ENCODE data around the gene CFAP99. TPM values are rescaled to one million over a fixed set of nuclear protein-coding genes. Genes with fewer than 3 reads are reported as not detected.

The CFAP99 gene
- total RNA-seq, 2 experiments from 2014 or later = 0.05 TPM; not detected in 1

- Mint-ChIP-seq H3K27me3 (no peaks in the 10 kb centered on the region), H3K27ac (no peak overlapping the region), H3K36me3 (ENCODE audit: low read depth) (no peaks in the 10 kb centered on the region), H3K4me1 (peaks cover 2% of the 10 kb centered on the region), H3K9me3 (ENCODE audit: low read depth) (no peaks in the 10 kb centered on the region), H3K4me3 (no peak overlapping the region)
- ATAC-seq = no peak
- no peak for DNase-seq
- ChIA-PET POLR2A (no interaction called here), CTCF (interaction anchor here (1.5 to 2.5 kb wide), 6 partner anchors 11 to 205 kb away, joined by 3 to 7 read pairs (median 4); no protein-coding TSS in a partner anchor)
- intact Hi-C loops (cut with DNase I, micrococcal nuclease) = no loop called here
These were observed 24.4 kb downstream of the CFAP99 start for GRCh38 chr4:2443061-2443730.

- DNase-seq (no peak), ATAC-seq (no peak)
- Mint-ChIP-seq H3K9me3 (ENCODE audit: low read depth) (no peaks in the 10 kb centered on the region), H3K4me3 (no peak overlapping the region), H3K4me1 (peaks cover 2% of the 10 kb centered on the region), H3K36me3 (ENCODE audit: low read depth) (no peaks in the 10 kb centered on the region), H3K27ac (no peak overlapping the region), H3K27me3 (no peaks in the 10 kb centered on the region)
- intact Hi-C loops (cut with DNase I, micrococcal nuclease) = no loop called here
- ChIA-PET CTCF (interaction anchor here (1.1 to 1.7 kb wide), 3 partner anchors 21 to 224 kb away, joined by 3 to 7 read pairs (median 3); no protein-coding TSS in a partner anchor), POLR2A (interaction anchor here (0.6 kb wide), 1 partner anchor 870 kb away, joined by 5 read pairs; no protein-coding TSS in a partner anchor)
These were observed 25.4 kb downstream of the CFAP99 start for GRCh38 chr4:2443956-2444740.

- Mint-ChIP-seq H3K4me1 (peaks cover 2% of the 10 kb centered on the region), H3K36me3 (ENCODE audit: low read depth) (no peaks in the 10 kb centered on the region), H3K4me3 (no peak overlapping the region), H3K9me3 (ENCODE audit: low read depth) (no peaks in the 10 kb centered on the region), H3K27me3 (no peaks in the 10 kb centered on the region), H3K27ac (no peak overlapping the region)
- ATAC-seq (no peak), DNase-seq (no peak)
- ChIA-PET POLR2A (no interaction called here), CTCF (interaction anchor here (1.1 to 1.2 kb wide), 2 partner anchors 35 to 225 kb away, joined by 3 read pairs; no protein-coding TSS in a partner anchor)
- intact Hi-C loops (cut with DNase I, micrococcal nuclease) = no loop called here
These were observed 26.4 kb downstream of the CFAP99 start for GRCh38 chr4:2445130-2445529.

- no peak overlapping the region for H3K27ac Mint-ChIP-seq
- peaks cover 2% of the 10 kb centered on the region for H3K4me1 Mint-ChIP-seq
- H3K36me3 Mint-ChIP-seq (ENCODE audit: low read depth) = no peaks in the 10 kb centered on the region
- DNase-seq (no peak), ATAC-seq (no peak)
- ChIA-PET POLR2A (no interaction called here), CTCF (interaction anchor here (0.6 to 1.2 kb wide), 2 partner anchors 200 to 225 kb away, joined by 3 read pairs; no protein-coding TSS in a partner anchor)
- no peak overlapping the region for H3K4me3 Mint-ChIP-seq
- no peaks in the 10 kb centered on the region for H3K9me3 Mint-ChIP-seq (ENCODE audit: low read depth)
- H3K27me3 Mint-ChIP-seq = no peaks in the 10 kb centered on the region
- intact Hi-C loops (cut with DNase I, micrococcal nuclease) = no loop called here
These were observed 26.8 kb downstream of the CFAP99 start for GRCh38 chr4:2445571-2445970.

- ATAC-seq (no peak), DNase-seq (no peak)
- no peaks in the 10 kb centered on the region for H3K36me3 Mint-ChIP-seq (ENCODE audit: low read depth)
- H3K27ac Mint-ChIP-seq = no peak overlapping the region
- no peak overlapping the region for H3K4me3 Mint-ChIP-seq
- ChIA-PET CTCF (no interaction called here), POLR2A (no interaction called here)
- H3K9me3 Mint-ChIP-seq (ENCODE audit: low read depth) = no peaks in the 10 kb centered on the region
- no peaks in the 10 kb centered on the region for H3K27me3 Mint-ChIP-seq
- intact Hi-C loops (cut with DNase I, micrococcal nuclease) = no loop called here
- no peaks in the 10 kb centered on the region for H3K4me1 Mint-ChIP-seq
These were observed 28.2 kb downstream of the CFAP99 start for GRCh38 chr4:2446656-2447564.

- no peak for ATAC-seq
- Mint-ChIP-seq H3K27me3 (no peaks in the 10 kb centered on the region), H3K36me3 (ENCODE audit: low read depth) (no peaks in the 10 kb centered on the region), H3K9me3 (ENCODE audit: low read depth) (no peaks in the 10 kb centered on the region), H3K4me3 (no peak overlapping the region), H3K27ac (no peak overlapping the region), H3K4me1 (no peaks in the 10 kb centered on the region)
- ChIA-PET CTCF (interaction anchor here (0.8 kb wide), 1 partner anchor 230 kb away, joined by 3 read pairs; no protein-coding TSS in a partner anchor), POLR2A (no interaction called here)
- DNase-seq = no peak
- intact Hi-C loops (cut with DNase I, micrococcal nuclease) = no loop called here
These were observed 29.8 kb downstream of the CFAP99 start for GRCh38 chr4:2448589-2448988.

GRCh38 chr4:2449051-2449450 lies 30.3 kb downstream of the CFAP99 start:
- intact Hi-C loops (cut with DNase I, micrococcal nuclease) = no loop called here
- H3K36me3 Mint-ChIP-seq (ENCODE audit: low read depth) = no peaks in the 10 kb centered on the region
- ATAC-seq = no peak
- DNase-seq = no peak
- H3K27ac Mint-ChIP-seq = no peak overlapping the region
- no peaks in the 10 kb centered on the region for H3K9me3 Mint-ChIP-seq (ENCODE audit: low read depth)
- ChIA-PET POLR2A (no interaction called here), CTCF (interaction anchor here (0.5 to 0.8 kb wide), 2 partner anchors 231 to 275 kb away, joined by 3 read pairs; no protein-coding TSS in a partner anchor)
- no peak overlapping the region for H3K4me3 Mint-ChIP-seq
- H3K4me1 Mint-ChIP-seq = no peaks in the 10 kb centered on the region
- H3K27me3 Mint-ChIP-seq = no peaks in the 10 kb centered on the region

GRCh38 chr4:2449511-2450392 lies 31.0 kb downstream of the CFAP99 start:
- intact Hi-C loops (cut with DNase I, micrococcal nuclease) = no loop called here
- H3K27me3 Mint-ChIP-seq = no peaks in the 10 kb centered on the region

GRCh38 chr4:2450394-2451035 lies 31.8 kb downstream of the CFAP99 start:
- H3K27me3 Mint-ChIP-seq = no peaks in the 10 kb centered on the region
- H3K4me3 Mint-ChIP-seq = no peak overlapping the region
- POLR2A ChIA-PET = no interaction called here
- H3K9me3 Mint-ChIP-seq (ENCODE audit: low read depth) = no peaks in the 10 kb centered on the region
- CTCF ChIA-PET = no interaction called here
- H3K27ac Mint-ChIP-seq = no peak overlapping the region
- no peaks in the 10 kb centered on the region for H3K4me1 Mint-ChIP-seq
- ATAC-seq (no peak), DNase-seq (no peak)
- intact Hi-C loops (cut with DNase I, micrococcal nuclease) = no loop called here
- H3K36me3 Mint-ChIP-seq (ENCODE audit: low read depth) = no peaks in the 10 kb centered on the region

More at GRCh38 chr4:2449511-2450392, 31.0 kb downstream of the CFAP99 start:
- POLR2A ChIA-PET = no interaction called here
- no peaks in the 10 kb centered on the region for H3K36me3 Mint-ChIP-seq (ENCODE audit: low read depth)
- no peak overlapping the region for H3K4me3 Mint-ChIP-seq
- no peaks in the 10 kb centered on the region for H3K4me1 Mint-ChIP-seq
- ATAC-seq = no peak
- H3K27ac Mint-ChIP-seq = no peak overlapping the region
- CTCF ChIA-PET = interaction anchor here (0.5 to 0.8 kb wide), 2 partner anchors 231 to 276 kb away, joined by 3 read pairs; no protein-coding TSS in a partner anchor
- no peaks in the 10 kb centered on the region for H3K9me3 Mint-ChIP-seq (ENCODE audit: low read depth)
- DNase-seq = no peak

GRCh38 chr4:2451036-2451520 lies 32.3 kb downstream of the CFAP99 start:
- no peaks in the 10 kb centered on the region for H3K9me3 Mint-ChIP-seq (ENCODE audit: low read depth)
- POLR2A ChIA-PET = no interaction called here

More at GRCh38 chr4:2451036-2451520, 32.3 kb downstream of the CFAP99 start:
- H3K4me3 Mint-ChIP-seq = no peak overlapping the region
- ATAC-seq (no peak), DNase-seq (no peak)
- H3K27me3 Mint-ChIP-seq = no peaks in the 10 kb centered on the region
- H3K36me3 Mint-ChIP-seq (ENCODE audit: low read depth) = no peaks in the 10 kb centered on the region
- H3K4me1 Mint-ChIP-seq = no peaks in the 10 kb centered on the region
- CTCF ChIA-PET = interaction anchor here (0.5 kb wide), 1 partner anchor 231 kb away, joined by 3 read pairs; no protein-coding TSS in a partner anchor
- no peak overlapping the region for H3K27ac Mint-ChIP-seq
- intact Hi-C loops (cut with DNase I, micrococcal nuclease) = no loop called here
